Keratinocyte (primary cell): ENCODE measurements around the gene GNG2. TPM values are rescaled to one million over a fixed set of nuclear protein-coding genes. Genes with fewer than 3 reads are reported as not detected.

Experiments used
- DNase-seq: peaks from one replicate; pipeline ENCODE4 v3.0.0-alpha.2; 2011; ENCODE audit warnings: low read depth, missing footprints, low spot score
- FAIRE-seq: peaks from 2 replicates; lab custom pipeline; 2011; peaks lifted over from hg19 to GRCh38; lab: Jason Lieb, UNC
- H2AFZ ChIP-seq: 2 replicates; pipeline ENCODE4 v1.6.0; 2012; ENCODE audit warnings: low read length, control low read depth, inconsistent platforms; ENCODE audit not compliant: control insufficient read depth
- H3K27ac ChIP-seq: 2 replicates; pipeline ENCODE4 v1.5.1; 2011; ENCODE audit warnings: low read length; ENCODE audit not compliant: control insufficient read depth, insufficient read depth
- H3K27me3 ChIP-seq: 3 replicates; pipeline ENCODE4 v1.6.0; 2011; ENCODE audit warnings: low read length; ENCODE audit not compliant: control insufficient read depth, insufficient read depth; ENCODE audit errors: extremely low read depth
- H3K36me3 ChIP-seq, 2 experiments: 2 replicates in 1 of 2; 3 replicates in 1 of 2; pipeline ENCODE4 v1.5.1; 2011; ENCODE audit warnings: low read length in 2 of 2, mild to moderate bottlenecking in 1 of 2; ENCODE audit not compliant: control insufficient read depth in 2 of 2, insufficient read depth in 2 of 2; ENCODE audit errors: extremely low read depth in 1 of 2
- H3K4me1 ChIP-seq: 3 replicates; pipeline ENCODE4 v1.5.1; 2011; ENCODE audit warnings: low read length; ENCODE audit not compliant: control insufficient read depth, insufficient read depth; ENCODE audit errors: extremely low read depth
- H3K4me2 ChIP-seq: 3 replicates; pipeline ENCODE4 v1.6.0; 2011; ENCODE audit warnings: low read depth, low read length; ENCODE audit not compliant: control insufficient read depth, insufficient read depth; ENCODE audit errors: extremely low read depth
- H3K4me3 ChIP-seq, 3 experiments: fragments of 200-600 bp in 1 of 3; sonication (generic) in 1 of 3; 2 replicates in 2 of 3; 3 replicates in 1 of 3; pipeline ENCODE4 v1.5.1; 2011 to 2016; ENCODE audit warnings: low read length in 3 of 3, mild to moderate bottlenecking in 3 of 3, control low read depth in 2 of 3, inconsistent platforms in 1 of 3, low read depth in 1 of 3, mixed read lengths in 1 of 3, mixed run types in 1 of 3, moderate library complexity in 1 of 3; ENCODE audit not compliant: control insufficient read depth in 2 of 3, insufficient read depth in 2 of 3; ENCODE audit errors: extremely low read depth in 1 of 3
- H3K79me2 ChIP-seq: 2 replicates; pipeline ENCODE4 v1.6.0; 2012; ENCODE audit warnings: low read length; ENCODE audit not compliant: control insufficient read depth, insufficient read depth
- H3K9ac ChIP-seq: 3 replicates; pipeline ENCODE4 v1.6.0; 2011; ENCODE audit warnings: low read length; ENCODE audit not compliant: control insufficient read depth, insufficient read depth; ENCODE audit errors: extremely low read depth
- H3K9me1 ChIP-seq: 3 replicates; pipeline ENCODE4 v1.6.0; 2011; ENCODE audit warnings: low read length; ENCODE audit not compliant: control insufficient read depth, insufficient read depth; ENCODE audit errors: extremely low read depth
- H3K9me3 ChIP-seq: 2 replicates; pipeline ENCODE4 v1.5.1; 2012; ENCODE audit warnings: low read depth, low read length; ENCODE audit not compliant: control insufficient read depth
- H4K20me1 ChIP-seq: 3 replicates; pipeline ENCODE4 v1.6.0; 2011; ENCODE audit warnings: low read length; ENCODE audit not compliant: control insufficient read depth, insufficient read depth; ENCODE audit errors: extremely low read depth
- CTCF ChIP-seq, 3 experiments: IDR thresholded peaks in 1 of 3; conservative IDR thresholded peaks in 1 of 3; optimal IDR thresholded peaks in 1 of 3; 2 replicates in 2 of 3; 3 replicates in 1 of 3; pipeline versions ENCODE3 to v1.5.1; 2011; ENCODE audit warnings: low read length in 3 of 3, mild to moderate bottlenecking in 3 of 3, moderate library complexity in 2 of 3, control low read depth in 1 of 3, inconsistent platforms in 1 of 3; ENCODE audit not compliant: insufficient read depth in 2 of 3; ENCODE audit errors: extremely low read depth in 1 of 3
- EZH2 ChIP-seq: IDR thresholded peaks from one replicate; pipeline ENCODE4 v1.6.1; 2012; ENCODE audit warnings: inconsistent platforms, mild to moderate bottlenecking, low read length, moderate library complexity
- dilution Hi-C: fragments of 300-500 bp; cut with MboI; formaldehyde crosslinking; loops from one replicate; pipeline ENCODE4 v1.7.0; 2020; ENCODE audit warnings: low sequenced_read_pairs; ENCODE audit not compliant: extremely low pct_ligation_motif_present
- polyA plus RNA-seq, 5 experiments: library from polyadenylated mRNA; depleted of rRNA in 3 of 5; stranded (reverse) in 3 of 5; stranded (forward) in 1 of 5; unstranded in 1 of 5; fragments of >200 nt; gene quantifications; 1 replicate in 1 of 5; 2 replicates in 3 of 5; 3 replicates in 1 of 5; pipeline versions ENCODE4 v1.2.1 to v1.2.3, GENCODE V29; 2011 to 2012; ENCODE audit warnings: missing spikeins in 2 of 5, low read depth in 1 of 5, low replicate concordance in 1 of 5

GNG2 gene
- polyA plus RNA-seq, 1 donor (not counting 4 experiments of a cell fraction or from before 2014, with no cell fraction given): 0.28 TPM

GRCh38 chr14:51894250-51894649, 33.8 kb downstream of the GNG2 start:
- no peak for FAIRE-seq
- Histone ChIP-seq H3K9me1 (no peaks in the 10 kb centered on the region), H3K36me3 (no peaks in the 10 kb centered on the region), H3K9ac (no peak overlapping the region), H3K79me2 (no peaks in the 10 kb centered on the region), H2AFZ (no peak overlapping the region), H3K4me3 (no peak overlapping the region), H3K27me3 (no peaks in the 10 kb centered on the region), H3K9me3 (no peaks in the 10 kb centered on the region), H3K4me2 (no peak overlapping the region), H3K4me1 (no peaks in the 10 kb centered on the region), H3K27ac (no peak overlapping the region), H4K20me1 (no peaks in the 10 kb centered on the region)
- dilution Hi-C loops: no loop called here
- DNase-seq: no peak
- no peak for TF ChIP-seq EZH2
- TF ChIP-seq CTCF (optimal IDR thresholded peaks at IDR 0.05 in 1 of 3, IDR thresholded peaks at IDR 0.05 in 1 of 3, conservative IDR thresholded peaks at IDR 0.05 in 1 of 3; ENCODE audit: extremely low read depth in 1 of 3, insufficient read depth in 2 of 3, low read length in 3 of 3): no peak

GRCh38 chr14:51895375-51895774, 35.0 kb downstream of the GNG2 start:
- no peak for DNase-seq
- no peaks in the 10 kb centered on the region for H3K36me3 ChIP-seq
- H3K4me3 ChIP-seq: no peak overlapping the region
- H3K9ac ChIP-seq: no peak overlapping the region
- no peaks in the 10 kb centered on the region for H3K4me1 ChIP-seq
- dilution Hi-C loops: no loop called here
- no peak overlapping the region for H3K4me2 ChIP-seq
- H4K20me1 ChIP-seq: no peaks in the 10 kb centered on the region
- H2AFZ ChIP-seq: no peak overlapping the region
- FAIRE-seq: no peak
- no peak for TF ChIP-seq CTCF (optimal IDR thresholded peaks at IDR 0.05 in 1 of 3, IDR thresholded peaks at IDR 0.05 in 1 of 3, conservative IDR thresholded peaks at IDR 0.05 in 1 of 3; ENCODE audit: extremely low read depth in 1 of 3, insufficient read depth in 2 of 3, low read length in 3 of 3)
- no peak for TF ChIP-seq EZH2
- H3K27ac ChIP-seq: no peak overlapping the region
- no peaks in the 10 kb centered on the region for H3K79me2 ChIP-seq
- H3K9me1 ChIP-seq: no peaks in the 10 kb centered on the region
- H3K9me3 ChIP-seq: no peaks in the 10 kb centered on the region
- H3K27me3 ChIP-seq: no peaks in the 10 kb centered on the region
